ENCODE measurements around the gene KCNN2. TPM values are rescaled to one million over a fixed set of nuclear protein-coding genes. Genes with fewer than 3 reads are reported as not detected.

KCNN2 gene
- total RNA-seq, 3 donors from 2014 or later, result 0.16 to 0.33 TPM; not detected in 1

- peaks cover 0 to 37% of the 10 kb centered on the region in 2 donors for H3K27me3 ChIP-seq
- intact Hi-C loops (cut with DNase I; ENCODE audit: low total_unique reads), result no loop called here
- H3K9me3 ChIP-seq, result no peaks in the 10 kb centered on the region
- no peak for TF ChIP-seq POLR2AphosphoS5 (IDR thresholded peaks at IDR 0.05)
- TF ChIP-seq POLR2A (IDR thresholded peaks at IDR 0.05), result no peak
- no peak for TF ChIP-seq CTCF (IDR thresholded peaks at IDR 0.05)
- DNase-seq (ENCODE audit: low spot score in 2 of 2), result no peak
- H3K4me3 ChIP-seq, result no peak overlapping the region
- no peaks in the 10 kb centered on the region for H3K4me1 ChIP-seq
- no peak overlapping the region for H3K27ac ChIP-seq
- H3K36me3 ChIP-seq, result no peaks in the 10 kb centered on the region
These were observed 5.2 kb downstream of the KCNN2 start for GRCh38 chr5:114367029-114367428.

GRCh38 chr5:114369680-114370417, 8.0 kb downstream of the KCNN2 start:
- no peaks in the 10 kb centered on the region for H3K36me3 ChIP-seq
- no peak for TF ChIP-seq POLR2AphosphoS5 (IDR thresholded peaks at IDR 0.05)
- DNase-seq (ENCODE audit: low spot score in 2 of 2), result no peak
- no peaks in the 10 kb centered on the region for H3K4me1 ChIP-seq
- intact Hi-C loops (cut with DNase I; ENCODE audit: low total_unique reads), result no loop called here
- peaks cover 0 to 9% of the 10 kb centered on the region in 2 donors for H3K27me3 ChIP-seq
- H3K9me3 ChIP-seq, result no peaks in the 10 kb centered on the region
- no peak overlapping the region for H3K4me3 ChIP-seq
- no peak overlapping the region for H3K27ac ChIP-seq

- Histone ChIP-seq H3K4me1 (no peaks in the 10 kb centered on the region), H3K27me3 (no peaks in the 10 kb centered on the region), H3K4me3 (no peak overlapping the region), H3K9me3 (no peaks in the 10 kb centered on the region), H3K36me3 (no peaks in the 10 kb centered on the region), H3K27ac (no peak overlapping the region)
- no peak for DNase-seq (ENCODE audit: low spot score in 2 of 2)
- TF ChIP-seq POLR2A (IDR thresholded peaks at IDR 0.05) (no peak), CTCF (IDR thresholded peaks at IDR 0.05) (no peak), POLR2AphosphoS5 (IDR thresholded peaks at IDR 0.05) (no peak)
- intact Hi-C loops (cut with DNase I; ENCODE audit: low total_unique reads), result no loop called here
These were observed 15.4 kb downstream of the KCNN2 start for GRCh38 chr5:114377050-114377844.

GRCh38 chr5:114377946-114378345, 16.1 kb downstream of the KCNN2 start:
- TF ChIP-seq POLR2AphosphoS5 (IDR thresholded peaks at IDR 0.05) (no peak), CTCF (IDR thresholded peaks at IDR 0.05) (no peak), POLR2A (IDR thresholded peaks at IDR 0.05) (no peak)
- Histone ChIP-seq H3K4me3 (no peak overlapping the region), H3K27me3 (no peaks in the 10 kb centered on the region), H3K9me3 (no peaks in the 10 kb centered on the region), H3K27ac (no peak overlapping the region), H3K36me3 (no peaks in the 10 kb centered on the region), H3K4me1 (no peaks in the 10 kb centered on the region)
- no peak for DNase-seq (ENCODE audit: low spot score in 2 of 2)
- intact Hi-C loops (cut with DNase I; ENCODE audit: low total_unique reads), result no loop called here

- H3K27ac ChIP-seq, result no peak overlapping the region
- intact Hi-C loops (cut with DNase I; ENCODE audit: low total_unique reads), result no loop called here
- no peaks in the 10 kb centered on the region for H3K4me1 ChIP-seq
- DNase-seq (ENCODE audit: low spot score in 2 of 2), result no peak
- no peaks in the 10 kb centered on the region for H3K36me3 ChIP-seq
- H3K9me3 ChIP-seq, result no peaks in the 10 kb centered on the region
- H3K4me3 ChIP-seq, result no peak overlapping the region
- no peaks in the 10 kb centered on the region for H3K27me3 ChIP-seq
- TF ChIP-seq CTCF (IDR thresholded peaks at IDR 0.05) (no peak), POLR2AphosphoS5 (IDR thresholded peaks at IDR 0.05) (no peak), POLR2A (IDR thresholded peaks at IDR 0.05) (no peak)
These were observed 18.9 kb downstream of the KCNN2 start for GRCh38 chr5:114380721-114381120.

Measured in breast epithelium (tissue), 4 donors.